Tibial artery (tissue), 4 donors: ENCODE results near the gene KRT1.

ENCODE experiments used
- DNase-seq, 2 donors: peaks; one replicate each; pipeline ENCODE4 v3.0.0-alpha.2; 2019
- H3K27ac ChIP-seq, 2 donors: fragments of 200-600 bp; sonication (generic) in 1 of 2; 1 replicate in 1 of 2; 2 replicates in 1 of 2; pipeline ENCODE4 v1.5.1; 2018 to 2019; ENCODE audit warnings: mild to moderate bottlenecking in 1 of 2
- H3K27me3 ChIP-seq, 2 donors: fragments of 200-600 bp; sonication (generic) in 1 of 2; one replicate each; pipeline versions ENCODE4 v1.5.1 to v1.6.0; 2016 to 2019
- H3K36me3 ChIP-seq, 3 donors: fragments of 200-600 bp; sonication (generic) in 2 of 3; one replicate each; pipeline ENCODE4 v1.5.1; 2016 to 2019; ENCODE audit warnings: mild to moderate bottlenecking in 2 of 3
- H3K4me1 ChIP-seq, 4 donors: fragments of 200-600 bp; sonication (generic) in 2 of 4; 1 replicate in 3 of 4; 2 replicates in 1 of 4; pipeline ENCODE4 v1.5.1; 2016 to 2019
- H3K4me3 ChIP-seq, 2 donors: fragments of 200-600 bp; sonication (generic) in 1 of 2; 1 replicate in 1 of 2; 2 replicates in 1 of 2; pipeline ENCODE4 v1.5.1; 2018 to 2019; ENCODE audit warnings: mild to moderate bottlenecking in 2 of 2
- H3K9me3 ChIP-seq, 3 donors: fragments of 200-600 bp; sonication (generic) in 1 of 3; one replicate each; pipeline ENCODE4 v1.5.1; 2016 to 2019
- CTCF ChIP-seq, 2 experiments: fragments of 200-600 bp in 1 of 2; fragments of 450-650 bp in 1 of 2; IDR thresholded peaks; one replicate each; pipeline ENCODE4 v1.5.1; 2017 to 2019; ENCODE audit warnings: antibody characterized with exemption in 2 of 2, mild to moderate bottlenecking in 1 of 2, moderate library complexity in 1 of 2
- intact Hi-C: fragments of 100-400 bp; cut with DNase I; formaldehyde crosslinking; loops from one replicate; pipeline ENCODE4 v1.15.0; 2023; ENCODE audit warnings: low total_unique reads

Gene KRT1

GRCh38 chr12:52661668-52662067 is 18.5 kb downstream of the KRT1 start:
- intact Hi-C loops, result no loop called here
- Histone ChIP-seq H3K36me3 (no peaks in the 10 kb centered on the region), H3K27ac (no peak overlapping the region), H3K27me3 (peaks cover 0 to 40% of the 10 kb centered on the region in 2 donors), H3K4me1 (no peaks in the 10 kb centered on the region), H3K9me3 (no peaks in the 10 kb centered on the region), H3K4me3 (no peak overlapping the region)
- no peak for DNase-seq
- no peak for TF ChIP-seq CTCF (IDR thresholded peaks at IDR 0.05)

- no peak for DNase-seq
- intact Hi-C loops, result no loop called here
These were observed 19.2 kb downstream of the KRT1 start for GRCh38 chr12:52660934-52661499.

GRCh38 chr12:52659951-52660350 is 20.3 kb downstream of the KRT1 start:
- TF ChIP-seq CTCF (IDR thresholded peaks at IDR 0.05), result no peak
- Histone ChIP-seq H3K27me3 (peaks cover 0 to 43% of the 10 kb centered on the region in 2 donors), H3K36me3 (no peaks in the 10 kb centered on the region), H3K4me3 (no peak overlapping the region), H3K4me1 (no peaks in the 10 kb centered on the region), H3K9me3 (no peaks in the 10 kb centered on the region), H3K27ac (no peak overlapping the region)
- intact Hi-C loops, result no loop called here
- no peak for DNase-seq

More at GRCh38 chr12:52660934-52661499, 19.2 kb downstream of the KRT1 start:
- Histone ChIP-seq H3K27ac (no peak overlapping the region), H3K27me3 (peaks cover 0 to 40% of the 10 kb centered on the region in 2 donors), H3K4me1 (no peaks in the 10 kb centered on the region), H3K9me3 (no peaks in the 10 kb centered on the region), H3K4me3 (no peak overlapping the region), H3K36me3 (no peaks in the 10 kb centered on the region)
- no peak for TF ChIP-seq CTCF (IDR thresholded peaks at IDR 0.05)

GRCh38 chr12:52659395-52659794 is 20.8 kb downstream of the KRT1 start:
- H3K36me3 ChIP-seq, result no peaks in the 10 kb centered on the region
- no peak overlapping the region for H3K4me3 ChIP-seq
- peaks cover 0 to 43% of the 10 kb centered on the region in 2 donors for H3K27me3 ChIP-seq
- no peak overlapping the region for H3K27ac ChIP-seq
- H3K4me1 ChIP-seq, result no peaks in the 10 kb centered on the region
- DNase-seq, result no peak
- no peaks in the 10 kb centered on the region for H3K9me3 ChIP-seq
- TF ChIP-seq CTCF (IDR thresholded peaks at IDR 0.05), result no peak
- intact Hi-C loops, result no loop called here

GRCh38 chr12:52658196-52658595 is 22.0 kb downstream of the KRT1 start:
- TF ChIP-seq CTCF (IDR thresholded peaks at IDR 0.05), result no peak
- Histone ChIP-seq H3K36me3 (no peaks in the 10 kb centered on the region), H3K4me3 (no peak overlapping the region), H3K4me1 (no peaks in the 10 kb centered on the region), H3K27me3 (peaks cover 0 to 35% of the 10 kb centered on the region in 2 donors), H3K9me3 (no peaks in the 10 kb centered on the region), H3K27ac (no peak overlapping the region)
- intact Hi-C loops, result no loop called here
- no peak for DNase-seq
